HCT116 (cell line): Measurements from ENCODE around the gene RELL1. TPM values are rescaled to one million over a fixed set of nuclear protein-coding genes. Genes with fewer than 3 reads are reported as not detected.

ENCODE experiments used
- ATAC-seq: fragments of 200-7000 bp; cut with Tn5 transposase; 2 replicates; pipeline ENCODE4 v1.9.1; 2020; ENCODE audit warnings: mild to moderate bottlenecking, moderate library complexity
- BruUV-seq: library from RNA; stranded (reverse); fragments of 400-500 nt; replicated peaks from 2 replicates; lab custom pipeline; 2021; lab: Mats Ljungman, UMichigan
- CTCF ChIA-PET: fragments of 300-600 bp; sonication (Branson Sonifier 250); formaldehyde crosslinking; loops from one replicate; lab custom pipeline; 2021; ENCODE audit warnings: antibody characterized with exemption; lab: Charles Lee
- POLR2A ChIA-PET: fragments of 300-600, 350-600 bp; sonication (Branson Sonifier 250); formaldehyde crosslinking; loops from one replicate; lab custom pipeline; 2021; ENCODE audit warnings: antibody characterized with exemption; lab: Charles Lee
- RAD21 ChIA-PET, 2 experiments: fragments of 300-600 bp; sonication (Branson Sonifier 250); formaldehyde crosslinking; loops; one replicate each; lab custom pipeline; 2023; ENCODE audit warnings: low total read pairs in 2 of 2; ENCODE audit not compliant: uncharacterized antibody in 2 of 2, unreplicated experiment in 2 of 2, low non-redundant PET in 1 of 2; lab: Charles Lee
- DNase-seq: peaks from one replicate; pipeline ENCODE4 v3.0.0-alpha.2; 2010; ENCODE audit warnings: low read depth, low spot score
- H2AFZ ChIP-seq: fragments of 200-600 bp; shearing (Covaris generic), sonication (generic); 2 replicates; pipeline ENCODE4 v1.6.1; 2017; ENCODE audit warnings: low read depth, mixed run types, mixed read lengths, antibody characterized with exemption, low read length; ENCODE audit not compliant: poor library complexity, severe bottlenecking
- H3K27ac ChIP-seq: 2 replicates; pipeline ENCODE4 v1.5.1; 2012; ENCODE audit warnings: low read depth, low read length
- H3K27me3 ChIP-seq: fragments of 200-600 bp; sonication (generic); 2 replicates; pipeline ENCODE4 v1.6.1; 2016; ENCODE audit warnings: mixed run types, low read length, mixed read lengths; ENCODE audit not compliant: insufficient read depth
- H3K36me3 ChIP-seq, 2 experiments: fragments of 200-500 bp in 1 of 2; fragments of 200-600 bp in 1 of 2; sonication (Bioruptor generic) in 1 of 2; sonication (generic) in 1 of 2; 2 replicates each; pipeline versions ENCODE4 v1.5.1 to v1.6.1; 2014 to 2016; ENCODE audit warnings: low read length in 2 of 2, inconsistent platforms in 1 of 2, mixed read lengths in 1 of 2, mixed run types in 1 of 2; ENCODE audit not compliant: insufficient read depth in 2 of 2, control insufficient read depth in 1 of 2
- H3K4me1 ChIP-seq, 2 experiments: fragments of 200-600 bp in 1 of 2; sonication (generic) in 1 of 2; 2 replicates each; pipeline versions ENCODE4 v1.5.1 to v1.6.1; 2012 to 2017; ENCODE audit warnings: low read length in 2 of 2, inconsistent platforms in 1 of 2, mild to moderate bottlenecking in 1 of 2, mixed read lengths in 1 of 2, mixed run types in 1 of 2, moderate library complexity in 1 of 2; ENCODE audit not compliant: insufficient read depth in 2 of 2, control insufficient read depth in 1 of 2
- H3K4me2 ChIP-seq: fragments of 200-600 bp; sonication (generic); 2 replicates; pipeline ENCODE4 v1.6.1; 2017; ENCODE audit warnings: mixed run types, low read length, mixed read lengths
- H3K4me3 ChIP-seq, 2 experiments: fragments of 200-600 bp in 1 of 2; sonication (generic) in 1 of 2; replicated peaks in 1 of 2; 2 replicates each; pipeline ENCODE4 v1.5.1; 2011 to 2016; ENCODE audit warnings: low read length in 2 of 2, control low read depth in 1 of 2, low read depth in 1 of 2, mild to moderate bottlenecking in 1 of 2, mixed read lengths in 1 of 2, mixed run types in 1 of 2
- H3K79me2 ChIP-seq: fragments of 200-600 bp; sonication (generic); 2 replicates; pipeline ENCODE4 v1.6.1; 2017; ENCODE audit warnings: mild to moderate bottlenecking, mixed run types, low read length, moderate library complexity, mixed read lengths; ENCODE audit not compliant: insufficient read depth
- H3K9ac ChIP-seq: fragments of 200-600 bp; sonication (generic); 2 replicates; pipeline ENCODE4 v1.6.1; 2016; ENCODE audit warnings: low read length, mixed read lengths
- H3K9me2 ChIP-seq: fragments of 200-600 bp; sonication (generic), shearing (Covaris generic); 2 replicates; pipeline ENCODE4 v1.6.1; 2017; ENCODE audit warnings: mixed run types, mild to moderate bottlenecking, moderate library complexity; ENCODE audit not compliant: insufficient read depth
- H3K9me3 ChIP-seq, 2 experiments: fragments of 200-500 bp in 1 of 2; fragments of 200-600 bp in 1 of 2; sonication (Bioruptor generic) in 1 of 2; sonication (generic) in 1 of 2; 2 replicates each; pipeline ENCODE4 v1.6.1; 2014 to 2017; ENCODE audit warnings: low read length in 2 of 2, mixed read lengths in 2 of 2, inconsistent platforms in 1 of 2, low read depth in 1 of 2, mild to moderate bottlenecking in 1 of 2, mixed run types in 1 of 2, moderate library complexity in 1 of 2; ENCODE audit not compliant: control insufficient read depth in 1 of 2, insufficient read depth in 1 of 2
- H4K20me1 ChIP-seq: fragments of 200-600 bp; sonication (generic), shearing (Covaris generic); 2 replicates; pipeline ENCODE4 v1.6.1; 2017; ENCODE audit warnings: mixed run types, mild to moderate bottlenecking, moderate library complexity; ENCODE audit not compliant: insufficient read depth
- CEBPB ChIP-seq: IDR thresholded peaks from 2 replicates; pipeline ENCODE4 v1.6.1; 2012; ENCODE audit warnings: low read depth
- CTCF ChIP-seq, 3 experiments: fragments of 200-600 bp in 1 of 3; sonication (generic) in 1 of 3; IDR thresholded peaks in 2 of 3; conservative IDR thresholded peaks in 1 of 3; 2 replicates each; pipeline ENCODE4 v1.5.1; 2012 to 2017; ENCODE audit warnings: low read depth in 2 of 3, low read length in 2 of 3, antibody characterized with exemption in 1 of 3, borderline replicate concordance in 1 of 3, control low read depth in 1 of 3, mild to moderate bottlenecking in 1 of 3, mixed read lengths in 1 of 3, mixed run types in 1 of 3, moderate library complexity in 1 of 3; ENCODE audit not compliant: insufficient read depth in 1 of 3
- EGR1 ChIP-seq: IDR thresholded peaks from 2 replicates; pipeline ENCODE4 v1.6.1; 2012; ENCODE audit warnings: low read depth
- EZH2 ChIP-seq: fragments of 200-600 bp; sonication (generic); IDR thresholded peaks from 2 replicates; pipeline ENCODE4 v1.6.1; 2017; ENCODE audit warnings: antibody characterized with exemption, mixed run types
- EZH2phosphoT487 ChIP-seq: fragments of 200-600 bp; IDR thresholded peaks from 2 replicates; pipeline ENCODE4 v1.6.1; 2018; ENCODE audit warnings: antibody characterized with exemption, borderline replicate concordance
- FOSL1 ChIP-seq: IDR thresholded peaks from 2 replicates; pipeline ENCODE4 v1.6.1; 2012; ENCODE audit warnings: low read depth
- JUND ChIP-seq: IDR thresholded peaks from 2 replicates; pipeline ENCODE4 v1.6.1; 2012
- POLR2A ChIP-seq: IDR thresholded peaks from 2 replicates; pipeline ENCODE4 v1.7.0; 2011; ENCODE audit warnings: borderline replicate concordance; ENCODE audit not compliant: insufficient read depth, insufficient read length; ENCODE audit errors: extremely low read depth
- SIN3A ChIP-seq: IDR thresholded peaks from 2 replicates; pipeline ENCODE4 v1.6.1; 2012; ENCODE audit warnings: low read depth
- SRF ChIP-seq: IDR thresholded peaks from 2 replicates; pipeline ENCODE4 v1.6.1; 2012; ENCODE audit warnings: low read depth
- TCF7L2 ChIP-seq: IDR thresholded peaks from 2 replicates; pipeline ENCODE4 v1.7.0; 2011; ENCODE audit warnings: borderline replicate concordance, inconsistent platforms; ENCODE audit not compliant: insufficient read depth, insufficient read length; ENCODE audit errors: extremely low read depth
- YY1 ChIP-seq: IDR thresholded peaks from 2 replicates; pipeline ENCODE4 v1.6.1; 2011; ENCODE audit warnings: low read length, low read depth, moderate library complexity, mild to moderate bottlenecking; ENCODE audit not compliant: insufficient replicate concordance; ENCODE audit errors: extremely low read depth
- ZBTB33 ChIP-seq: IDR thresholded peaks from 2 replicates; pipeline ENCODE4 v1.6.1; 2011; ENCODE audit warnings: mild to moderate bottlenecking, low read length, moderate library complexity; ENCODE audit not compliant: insufficient replicate concordance; ENCODE audit errors: extremely low read depth
- ZFX ChIP-seq: fragments of 450-650 bp; IDR thresholded peaks from 2 replicates; pipeline ENCODE4 v1.6.1; 2017
- ZNF274 ChIP-seq: fragments of 200-500 bp; sonication (Bioruptor generic); IDR thresholded peaks from 2 replicates; pipeline ENCODE4 v1.6.1; 2014; ENCODE audit warnings: mild to moderate bottlenecking, low read depth, low read length, inconsistent platforms
- intact Hi-C: fragments of 100-400 bp; cut with micrococcal nuclease; formaldehyde crosslinking; loops from 2 replicates; pipeline ENCODE4 v1.10.0; 2022
- total RNA-seq: library from RNA; stranded (reverse); gene quantifications from one replicate; pipeline ENCODE4 v1.2.1, GENCODE V29; 2021; ENCODE audit not compliant: unreplicated experiment

Gene RELL1
- total RNA-seq, 1 experiment from 2014 or later: 30.2 TPM

- H3K4me2 ChIP-seq: no peak overlapping the region
- ChIA-PET RAD21 (no interaction called here), CTCF (no interaction called here), POLR2A (no interaction called here)
- H3K27ac ChIP-seq: no peak overlapping the region
- H3K36me3 ChIP-seq: no peaks in the 10 kb centered on the region
- H3K9me3 ChIP-seq: no peaks in the 10 kb centered on the region
- intact Hi-C loops: no loop called here
- no peak overlapping the region for H2AFZ ChIP-seq
- H3K9me2 ChIP-seq: no peaks in the 10 kb centered on the region
- DNase-seq (no peak), ATAC-seq (no peak)
- no peak overlapping the region for H3K4me3 ChIP-seq
- H3K27me3 ChIP-seq: no peaks in the 10 kb centered on the region
- no peak for TF ChIP-seq ZNF274
- TF ChIP-seq ZBTB33: no peak
- TF ChIP-seq FOSL1: no peak
- TF ChIP-seq SRF: no peak
- no peak for TF ChIP-seq EZH2
- no peak for TF ChIP-seq YY1
- TF ChIP-seq EGR1: no peak
- no peaks in the 10 kb centered on the region for H4K20me1 ChIP-seq
- H3K9ac ChIP-seq: no peak overlapping the region
- peaks cover 39% of the 10 kb centered on the region for H3K79me2 ChIP-seq
- peaks cover 43 to 69% of the 10 kb centered on the region in 2 experiments for H3K4me1 ChIP-seq
- BruUV-seq: no TSS peak
These were observed 22.6 kb downstream of the RELL1 start for GRCh38 chr4:37663552-37663951.

- ChIA-PET CTCF (no interaction called here), POLR2A (no interaction called here), RAD21 (no interaction called here)
- TF ChIP-seq POLR2A: no peak
- TF ChIP-seq SIN3A: no peak
- no peak for TF ChIP-seq EZH2phosphoT487
- no peak for TF ChIP-seq YY1
- no peak for TF ChIP-seq JUND
- TF ChIP-seq ZFX: no peak
- no peak for TF ChIP-seq CEBPB
- TF ChIP-seq EGR1: no peak
- TF ChIP-seq FOSL1: no peak
- TF ChIP-seq CTCF (IDR thresholded peaks at IDR 0.05 in 2 of 3, conservative IDR thresholded peaks at IDR 0.05 in 1 of 3; ENCODE audit: borderline replicate concordance in 1 of 3, insufficient read depth in 1 of 3, low read depth in 2 of 3, low read length in 2 of 3): no peak
- no peak for TF ChIP-seq TCF7L2
- no peak for TF ChIP-seq ZNF274
- H3K4me1 ChIP-seq: peaks cover 43 to 66% of the 10 kb centered on the region in 2 experiments
- no peaks in the 10 kb centered on the region for H3K36me3 ChIP-seq
- no peak overlapping the region for H3K4me3 ChIP-seq
- intact Hi-C loops: no loop called here
- H3K27ac ChIP-seq: no peak overlapping the region
- DNase-seq: no peak
- no peaks in the 10 kb centered on the region for H4K20me1 ChIP-seq
- H3K9me3 ChIP-seq: no peaks in the 10 kb centered on the region
- peaks cover 41% of the 10 kb centered on the region for H3K79me2 ChIP-seq
- no peaks in the 10 kb centered on the region for H3K27me3 ChIP-seq
- H2AFZ ChIP-seq: no peak overlapping the region
- peak overlapping the region; percentile 52 for H3K4me2 ChIP-seq
- no peak overlapping the region for H3K9ac ChIP-seq
- BruUV-seq: no TSS peak
- H3K9me2 ChIP-seq: no peaks in the 10 kb centered on the region
- no peak for ATAC-seq
These were observed 23.2 kb downstream of the RELL1 start for GRCh38 chr4:37662861-37663390.
